MCF 10A (cell line): ENCODE results near the gene CORO2A. TPM values are rescaled to one million over a fixed set of nuclear protein-coding genes. Genes with fewer than 3 reads are reported as not detected.
A peak's percentile ranks its signal among the peaks of the same experiment; 100 is the strongest.
"Not testable (repeated sequence)": the region's sequence is repeated elsewhere in the genome, so short reads cannot be mapped to it uniquely, and the experiment has no call there.

Source experiments
- BruUV-seq: library from RNA; stranded (reverse); fragments of 400-500 nt; replicated peaks from 2 replicates; lab custom pipeline; 2021; lab: Mats Ljungman, UMichigan
- CTCF ChIA-PET: fragments of 300-600 bp; sonication (Branson Sonifier 250); formaldehyde crosslinking; extraction: SDS; loops from one replicate; lab custom pipeline; 2021; ENCODE audit warnings: antibody characterized with exemption, inconsistent platforms; lab: Yijun Ruan, JAX
- POLR2A ChIA-PET: fragments of 300-600, 350-650 bp; sonication (Branson Sonifier 250); formaldehyde crosslinking; extraction: SDS; loops from one replicate; lab custom pipeline; 2020; ENCODE audit warnings: antibody characterized with exemption, inconsistent platforms; lab: Yijun Ruan, JAX
- DNase-seq: peaks from one replicate; pipeline ENCODE4 v3.0.0-alpha.2; 2018; ENCODE audit not compliant: unreplicated experiment
- H3K27ac Mint-ChIP-seq: one replicate; pipeline ENCODE4 v1.8.0; 2022; ENCODE audit warnings: mild to moderate bottlenecking, low read depth, mixed read lengths; ENCODE audit not compliant: unreplicated experiment
- H3K27me3 Mint-ChIP-seq: one replicate; pipeline ENCODE4 v1.8.0; 2022; ENCODE audit warnings: mixed read lengths; ENCODE audit not compliant: insufficient read depth, unreplicated experiment
- H3K36me3 Mint-ChIP-seq: one replicate; pipeline ENCODE4 v1.8.0; 2022; ENCODE audit warnings: mild to moderate bottlenecking, moderate library complexity, mixed read lengths; ENCODE audit not compliant: insufficient read depth, unreplicated experiment
- H3K4me1 Mint-ChIP-seq: one replicate; pipeline ENCODE4 v1.8.0; 2022; ENCODE audit warnings: mixed read lengths; ENCODE audit not compliant: insufficient read depth, unreplicated experiment
- H3K4me3 Mint-ChIP-seq: one replicate; pipeline ENCODE4 v1.8.0; 2022; ENCODE audit warnings: mild to moderate bottlenecking, moderate library complexity, mixed read lengths; ENCODE audit not compliant: unreplicated experiment
- H3K9me3 Mint-ChIP-seq: one replicate; pipeline ENCODE4 v1.8.0; 2022; ENCODE audit warnings: mixed read lengths; ENCODE audit not compliant: unreplicated experiment
- intact Hi-C: fragments of 100-400 bp; cut with micrococcal nuclease; formaldehyde crosslinking; loops from 2 replicates; pipeline ENCODE4 v1.14.1; 2022
- total RNA-seq: library from RNA; stranded (reverse); gene quantifications from 2 replicates; pipeline ENCODE4 v1.2.3, GENCODE V29; 2022
- TF ChIP-seq, protein P1 (sequence below): fragments of 200-600 bp; IDR thresholded peaks from one replicate; pipeline ENCODE4 v1.8.0; 2022; ENCODE audit warnings: antibody characterized with exemption, mild to moderate bottlenecking; ENCODE audit not compliant: unreplicated experiment

The CORO2A gene
- total RNA-seq, 1 experiment from 2014 or later, result 3.4 TPM

DNA sequence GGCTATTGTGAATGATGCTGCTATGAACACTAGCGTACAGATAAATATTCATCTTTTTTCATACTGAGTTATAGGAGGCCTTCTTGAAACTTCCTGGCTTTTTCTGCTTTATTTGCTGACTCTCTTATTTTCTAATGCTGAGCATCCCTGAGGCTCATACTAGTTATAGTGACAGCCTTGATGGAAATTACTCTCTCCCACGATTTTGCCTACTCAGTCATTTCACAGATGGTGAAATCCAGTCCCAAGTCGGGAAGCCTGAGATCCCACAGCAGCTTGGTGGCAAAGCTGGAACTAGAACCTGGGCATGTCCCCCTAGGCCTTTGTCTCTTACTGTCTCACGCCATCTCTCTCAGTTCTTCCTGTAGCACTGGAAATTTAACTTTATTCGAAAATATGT, 113.5 kb downstream of the CORO2A start:
- CTCF ChIA-PET, result interaction anchor here (0.7 to 1.9 kb wide), 4 partner anchors 11 to 617 kb away, joined by 3 to 6 read pairs (median 3); partner anchors contain the start of gene TRIM14
- POLR2A ChIA-PET, result interaction anchor here (0.7 to 1.0 kb wide), 2 partner anchors 47 to 157 kb away, joined by 3 read pairs; no protein-coding TSS in a partner anchor
- no peaks in the 10 kb centered on the region for H3K27me3 Mint-ChIP-seq
- no peak overlapping the region for H3K4me3 Mint-ChIP-seq
- intact Hi-C loops, result no loop called here
- no peaks in the 10 kb centered on the region for H3K4me1 Mint-ChIP-seq
- H3K9me3 Mint-ChIP-seq, result no peaks in the 10 kb centered on the region
- no TSS peak for BruUV-seq
- H3K36me3 Mint-ChIP-seq, result peaks cover 54% of the 10 kb centered on the region
- TF ChIP-seq, protein P1, sequence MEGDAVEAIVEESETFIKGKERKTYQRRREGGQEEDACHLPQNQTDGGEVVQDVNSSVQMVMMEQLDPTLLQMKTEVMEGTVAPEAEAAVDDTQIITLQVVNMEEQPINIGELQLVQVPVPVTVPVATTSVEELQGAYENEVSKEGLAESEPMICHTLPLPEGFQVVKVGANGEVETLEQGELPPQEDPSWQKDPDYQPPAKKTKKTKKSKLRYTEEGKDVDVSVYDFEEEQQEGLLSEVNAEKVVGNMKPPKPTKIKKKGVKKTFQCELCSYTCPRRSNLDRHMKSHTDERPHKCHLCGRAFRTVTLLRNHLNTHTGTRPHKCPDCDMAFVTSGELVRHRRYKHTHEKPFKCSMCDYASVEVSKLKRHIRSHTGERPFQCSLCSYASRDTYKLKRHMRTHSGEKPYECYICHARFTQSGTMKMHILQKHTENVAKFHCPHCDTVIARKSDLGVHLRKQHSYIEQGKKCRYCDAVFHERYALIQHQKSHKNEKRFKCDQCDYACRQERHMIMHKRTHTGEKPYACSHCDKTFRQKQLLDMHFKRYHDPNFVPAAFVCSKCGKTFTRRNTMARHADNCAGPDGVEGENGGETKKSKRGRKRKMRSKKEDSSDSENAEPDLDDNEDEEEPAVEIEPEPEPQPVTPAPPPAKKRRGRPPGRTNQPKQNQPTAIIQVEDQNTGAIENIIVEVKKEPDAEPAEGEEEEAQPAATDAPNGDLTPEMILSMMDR, result no peak
- H3K27ac Mint-ChIP-seq, result no peak overlapping the region
- no peak for DNase-seq

DNA sequence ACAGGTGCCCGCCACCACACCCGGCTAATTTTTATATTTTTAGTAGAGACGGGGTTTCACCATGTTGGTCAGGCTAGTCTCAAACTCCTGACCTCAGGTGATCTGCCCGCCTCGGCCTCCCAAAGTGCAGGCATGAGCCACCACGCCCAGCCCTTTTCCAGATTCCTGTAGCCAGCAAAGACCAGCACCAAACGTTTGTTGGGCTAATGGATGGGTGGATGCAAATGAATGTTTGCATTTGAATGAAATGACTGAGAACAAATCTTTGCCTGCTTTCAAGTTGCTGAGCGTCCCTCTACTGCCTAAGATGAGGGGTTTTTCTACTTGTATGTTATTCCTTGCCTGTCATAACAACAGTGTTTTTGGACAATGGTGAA, 115.9 kb downstream of the CORO2A start:
- BruUV-seq, H3K4me3 Mint-ChIP-seq, intact Hi-C loops, DNase-seq, H3K4me1 Mint-ChIP-seq, H3K27ac Mint-ChIP-seq, H3K9me3 Mint-ChIP-seq, H3K27me3 Mint-ChIP-seq: not testable (repeated sequence)
- ChIA-PET CTCF (interaction anchor here (0.6 to 1.5 kb wide), 3 partner anchors 18 to 188 kb away, joined by 3 to 5 read pairs (median 3); no protein-coding TSS in a partner anchor), POLR2A (interaction anchor here (0.7 to 0.8 kb wide), 2 partner anchors 20 to 1656 kb away, joined by 3 read pairs; partner anchors contain the start of gene NANS)
- peaks cover 31% of the 10 kb centered on the region for H3K36me3 Mint-ChIP-seq

- Mint-ChIP-seq H3K4me3 (no peak overlapping the region), H3K9me3 (no peaks in the 10 kb centered on the region), H3K27ac (peak overlapping the region; percentile 47), H3K27me3 (no peaks in the 10 kb centered on the region), H3K4me1 (no peaks in the 10 kb centered on the region), H3K36me3 (peaks cover 29% of the 10 kb centered on the region)
- CTCF ChIA-PET, result interaction anchor here (0.7 to 2.5 kb wide), 9 partner anchors 17 to 234 kb away, joined by 4 to 16 read pairs (median 7); partner anchors contain the start of gene TRIM14
- POLR2A ChIA-PET, result interaction anchor here (0.9 to 1.7 kb wide), 2 partner anchors 43 to 181 kb away, joined by 3 to 9 read pairs; partner anchors contain the start of gene TBC1D2
- BruUV-seq, result no TSS peak
- DNase-seq, result peak; percentile 68
- intact Hi-C loops, result loop anchor here (2.0 kb wide), 1 partner anchor 117 kb away; the partner anchor contains the start of gene CORO2A
- TF ChIP-seq, protein P1, result no peak
Measured at GRCh38 chr9:98075332-98075805, 117.1 kb downstream of the CORO2A start.

- Mint-ChIP-seq H3K27me3 (no peaks in the 10 kb centered on the region), H3K9me3 (no peaks in the 10 kb centered on the region), H3K27ac (peak overlapping the region; percentile 61), H3K4me1 (no peaks in the 10 kb centered on the region), H3K36me3 (peaks cover 24% of the 10 kb centered on the region), H3K4me3 (no peak overlapping the region)
- intact Hi-C loops, result loop anchor here (1.0 to 2.0 kb wide), 2 partner anchors 118 to 189 kb away; partner anchors contain the start of gene CORO2A
- TF ChIP-seq, protein P1, result peak; percentile 90
- ChIA-PET POLR2A (interaction anchor here (1.7 kb wide), 1 partner anchor 182 kb away, joined by 9 read pairs; the partner anchor contains the start of gene TBC1D2), CTCF (interaction anchor here (0.5 to 3.4 kb wide), 45 partner anchors 9 to 267 kb away, joined by 3 to 18 read pairs (median 4); partner anchors contain the start of genes NANS, TRIM14 and TRMO)
- DNase-seq, result peak; percentile 64
- no TSS peak for BruUV-seq
Measured at GRCh38 chr9:98074115-98074990, 118.1 kb downstream of the CORO2A start.
